H9 (cell line): ENCODE results near the gene ATXN7. TPM values are rescaled to one million over a fixed set of nuclear protein-coding genes. Genes with fewer than 3 reads are reported as not detected.

Experiments
- DNase-seq: peaks from one replicate; pipeline ENCODE4 v3.0.0-alpha.2; 2017
- H2AFZ ChIP-seq: one replicate; pipeline ENCODE4 v1.6.1; 2013; ENCODE audit warnings: mild to moderate bottlenecking, low read length, control low read depth, moderate library complexity
- H2AK5ac ChIP-seq: 2 replicates; pipeline ENCODE4 v1.6.1; 2013; ENCODE audit warnings: low read length, control low read depth, mixed read lengths; ENCODE audit not compliant: insufficient read length
- H2BK120ac ChIP-seq: one replicate; pipeline ENCODE4 v1.6.1; 2013; ENCODE audit warnings: low read depth, mild to moderate bottlenecking, low read length, control low read depth, inconsistent platforms; ENCODE audit not compliant: poor library complexity, severe bottlenecking
- H2BK12ac ChIP-seq: 2 replicates; pipeline ENCODE4 v1.6.1; 2013; ENCODE audit warnings: low read length, control low read depth, mixed read lengths, low read depth; ENCODE audit not compliant: insufficient read length
- H2BK15ac ChIP-seq: 2 replicates; pipeline ENCODE4 v1.6.1; 2013; ENCODE audit warnings: low read depth, low read length, control low read depth
- H2BK20ac ChIP-seq: one replicate; pipeline ENCODE4 v1.6.1; 2013; ENCODE audit warnings: low read depth, mild to moderate bottlenecking, low read length, control low read depth, inconsistent platforms; ENCODE audit not compliant: poor library complexity, severe bottlenecking
- H2BK5ac ChIP-seq: 2 replicates; pipeline ENCODE4 v1.6.1; 2013; ENCODE audit warnings: low read length, control low read depth, mixed read lengths; ENCODE audit not compliant: insufficient read length
- H3K14ac ChIP-seq: 2 replicates; pipeline ENCODE4 v1.6.1; 2013; ENCODE audit warnings: low read length, control low read depth; ENCODE audit not compliant: insufficient read depth
- H3K18ac ChIP-seq: 2 replicates; pipeline ENCODE4 v1.6.1; 2013; ENCODE audit warnings: low read depth, mild to moderate bottlenecking, mixed read lengths, low read length, control low read depth; ENCODE audit not compliant: insufficient read length
- H3K23ac ChIP-seq: 2 replicates; pipeline ENCODE4 v1.6.1; 2013; ENCODE audit warnings: low read length, control low read depth, mixed read lengths, low read depth; ENCODE audit not compliant: insufficient read length
- H3K23me2 ChIP-seq: 2 replicates; pipeline ENCODE4 v1.6.1; 2013; ENCODE audit warnings: low read depth, mild to moderate bottlenecking, mixed read lengths, low read length, control low read depth; ENCODE audit not compliant: insufficient read length, poor library complexity, severe bottlenecking
- H3K27ac ChIP-seq: 2 replicates; pipeline ENCODE4 v1.5.1; 2013; ENCODE audit warnings: low read length, control low read depth, mixed read lengths, low read depth; ENCODE audit not compliant: insufficient read length
- H3K27me3 ChIP-seq: 2 replicates; pipeline ENCODE4 v1.6.1; 2013; ENCODE audit warnings: low read length, control low read depth, inconsistent platforms; ENCODE audit not compliant: insufficient read depth
- H3K4ac ChIP-seq: 2 replicates; pipeline ENCODE4 v1.6.1; 2013; ENCODE audit warnings: low read depth, mild to moderate bottlenecking, control low read depth, inconsistent platforms, low read length, moderate library complexity
- H3K4me1 ChIP-seq: 2 replicates; pipeline ENCODE4 v1.6.1; 2013; ENCODE audit warnings: low read length, control low read depth, inconsistent platforms; ENCODE audit not compliant: insufficient read depth
- H3K4me2 ChIP-seq: 2 replicates; pipeline ENCODE4 v1.6.1; 2013; ENCODE audit warnings: low read length, control low read depth, mixed read lengths; ENCODE audit not compliant: insufficient read length, insufficient read depth
- H3K56ac ChIP-seq: 2 replicates; pipeline ENCODE4 v1.6.1; 2013; ENCODE audit warnings: low read depth, mild to moderate bottlenecking, mixed read lengths, low read length, control low read depth; ENCODE audit not compliant: insufficient read length
- H3K79me1 ChIP-seq: 2 replicates; pipeline ENCODE4 v1.6.1; 2013; ENCODE audit warnings: low read depth, mild to moderate bottlenecking, moderate library complexity, low read length, control low read depth, inconsistent platforms; ENCODE audit not compliant: insufficient read depth, poor library complexity, severe bottlenecking
- H3K79me2 ChIP-seq: 2 replicates; pipeline ENCODE4 v1.6.1; 2013; ENCODE audit warnings: low read length, control low read depth, inconsistent platforms; ENCODE audit not compliant: insufficient read depth
- H3K9ac ChIP-seq: 2 replicates; pipeline ENCODE4 v1.6.1; 2013; ENCODE audit warnings: low read length, control low read depth, mixed read lengths; ENCODE audit not compliant: insufficient read length; ENCODE audit errors: extremely low read depth
- H3K9me3 ChIP-seq: one replicate; pipeline ENCODE4 v1.6.1; 2013; ENCODE audit warnings: low read depth, low read length, inconsistent platforms; ENCODE audit not compliant: control insufficient read depth
- H3T11ph ChIP-seq: one replicate; pipeline ENCODE4 v1.6.1; 2013; ENCODE audit warnings: mild to moderate bottlenecking, low read length, control low read depth, inconsistent platforms
- H4K20me1 ChIP-seq: one replicate; pipeline ENCODE4 v1.6.1; 2013; ENCODE audit not compliant: control insufficient read depth, insufficient read length, insufficient read depth
- H4K5ac ChIP-seq: 2 replicates; pipeline ENCODE4 v1.6.1; 2013; ENCODE audit warnings: low read depth, mild to moderate bottlenecking, mixed read lengths, low read length, control low read depth; ENCODE audit not compliant: insufficient read length
- H4K8ac ChIP-seq: replicated peaks from 2 replicates; pipeline ENCODE4 v1.6.1; 2013; ENCODE audit warnings: low read length, control low read depth, mixed read lengths, low read depth; ENCODE audit not compliant: insufficient read length
- H4K91ac ChIP-seq: 2 replicates; pipeline ENCODE4 v1.6.1; 2013; ENCODE audit warnings: low read depth, mild to moderate bottlenecking, moderate library complexity, mixed read lengths, low read length, control low read depth; ENCODE audit not compliant: insufficient read length
- H3K27ac Mint-ChIP-seq, 3 experiments: 2 replicates in 2 of 3; 3 replicates in 1 of 3; pipeline ENCODE4 v1.8.0; 2020 to 2021; ENCODE audit warnings: mixed read lengths in 3 of 3, mild to moderate bottlenecking in 1 of 3, moderate library complexity in 1 of 3
- H3K27me3 Mint-ChIP-seq: 2 replicates; pipeline ENCODE4 v1.8.0; 2021; ENCODE audit warnings: low read depth, mild to moderate bottlenecking, moderate library complexity, mixed read lengths
- H3K36me3 Mint-ChIP-seq, 3 experiments: 2 replicates in 2 of 3; 3 replicates in 1 of 3; pipeline ENCODE4 v1.8.0; 2020 to 2021; ENCODE audit warnings: low read depth in 3 of 3, mixed read lengths in 3 of 3; ENCODE audit not compliant: insufficient read depth in 1 of 3
- H3K4me1 Mint-ChIP-seq, 2 experiments: 2 replicates each; pipeline ENCODE4 v1.8.0; 2020; ENCODE audit warnings: mixed read lengths in 2 of 2
- H3K4me3 Mint-ChIP-seq, 2 experiments: 2 replicates in 1 of 2; 3 replicates in 1 of 2; pipeline ENCODE4 v1.8.0; 2020 to 2021; ENCODE audit warnings: mild to moderate bottlenecking in 2 of 2, mixed read lengths in 2 of 2, moderate library complexity in 1 of 2
- H3K9me3 Mint-ChIP-seq, 2 experiments: 2 replicates in 1 of 2; 3 replicates in 1 of 2; pipeline ENCODE4 v1.8.0; 2020; ENCODE audit warnings: mild to moderate bottlenecking in 2 of 2, mixed read lengths in 2 of 2, moderate library complexity in 1 of 2
- WGBS: extraction: QIAGEN DNeasy Blood & Tissue Kit; methylation state at CpG from one replicate; pipeline ENCODE4 v1.1.7; 2013; ENCODE audit warnings: missing lambda C conversion rate, low lambda C conversion rate, mixed read lengths; ENCODE audit not compliant: insufficient read length; ENCODE audit errors: extremely low coverage; 5-methylcytosine and 5-hydroxymethylcytosine counted together
- total RNA-seq: library from RNA; stranded (reverse); gene quantifications from 2 replicates; pipeline ENCODE4 v1.2.1, GENCODE V29; 2021
- TF ChIP-seq, protein P1 (sequence below): fragments of 200-600 bp; sonication (generic); conservative IDR thresholded peaks from 3 replicates; pipeline ENCODE4 v1.8.0; 2021; ENCODE audit warnings: antibody characterized with exemption, mild to moderate bottlenecking

Gene ATXN7
- total RNA-seq, 1 experiment from 2014 or later: 21.5 TPM

DNA sequence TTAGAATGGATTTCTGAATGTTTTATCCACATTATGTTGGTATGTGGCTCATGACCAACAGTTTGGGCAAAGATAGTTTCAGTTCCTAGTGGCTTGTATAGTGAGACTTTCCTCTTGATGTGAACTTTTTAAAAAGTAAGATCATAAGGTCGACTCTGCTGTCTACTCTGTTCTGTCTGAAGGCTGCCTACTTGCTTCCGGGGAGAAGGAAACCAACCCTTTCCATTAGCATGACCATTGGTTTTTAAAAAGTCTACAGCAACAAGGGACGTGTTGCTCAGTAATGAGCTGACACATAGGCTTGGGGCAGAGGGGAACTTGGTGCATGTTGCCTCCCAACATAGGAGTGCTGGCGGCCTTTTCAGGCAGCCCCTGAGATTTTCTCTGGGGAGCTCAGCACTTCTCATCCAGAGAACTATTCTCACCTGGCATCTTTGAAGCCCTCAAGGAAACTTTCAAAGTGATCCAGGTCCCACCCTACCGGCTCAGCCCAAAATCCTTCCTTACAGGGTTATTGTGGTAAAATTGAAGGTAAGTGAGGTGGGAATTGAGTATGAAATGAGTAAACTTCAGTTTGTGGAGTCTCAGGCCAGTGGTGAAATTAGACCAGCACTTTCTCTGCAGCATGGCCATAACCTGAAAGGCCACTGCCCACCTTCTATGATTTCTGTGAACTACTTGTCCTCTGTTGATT lies 129.0 kb downstream of the ATXN7 start:
- Histone ChIP-seq H3K79me2 (no peaks in the 10 kb centered on the region), H4K20me1 (no peaks in the 10 kb centered on the region), H3K18ac (no peak overlapping the region), H4K91ac (no peak overlapping the region), H4K8ac (no peak overlapping the region), H2AK5ac (no peak overlapping the region), H2BK5ac (no peak overlapping the region), H2BK15ac (no peak overlapping the region), H3K79me1 (no peaks in the 10 kb centered on the region), H3K23ac (no peak overlapping the region), H4K5ac (no peak overlapping the region), H3K9ac (no peak overlapping the region), H3K4me1 (no peaks in the 10 kb centered on the region), H3K4ac (no peak overlapping the region), H2AFZ (no peak overlapping the region), H3K4me2 (no peak overlapping the region), H2BK12ac (no peak overlapping the region), H3K9me3 (no peaks in the 10 kb centered on the region), H3K27me3 (no peaks in the 10 kb centered on the region), H2BK120ac (no peak overlapping the region), H3K27ac (no peak overlapping the region), H3T11ph (no peak overlapping the region), H3K56ac (no peak overlapping the region), H2BK20ac (no peak overlapping the region), H3K14ac (no peak overlapping the region), H3K23me2 (no peaks in the 10 kb centered on the region)
- TF ChIP-seq, protein P1, sequence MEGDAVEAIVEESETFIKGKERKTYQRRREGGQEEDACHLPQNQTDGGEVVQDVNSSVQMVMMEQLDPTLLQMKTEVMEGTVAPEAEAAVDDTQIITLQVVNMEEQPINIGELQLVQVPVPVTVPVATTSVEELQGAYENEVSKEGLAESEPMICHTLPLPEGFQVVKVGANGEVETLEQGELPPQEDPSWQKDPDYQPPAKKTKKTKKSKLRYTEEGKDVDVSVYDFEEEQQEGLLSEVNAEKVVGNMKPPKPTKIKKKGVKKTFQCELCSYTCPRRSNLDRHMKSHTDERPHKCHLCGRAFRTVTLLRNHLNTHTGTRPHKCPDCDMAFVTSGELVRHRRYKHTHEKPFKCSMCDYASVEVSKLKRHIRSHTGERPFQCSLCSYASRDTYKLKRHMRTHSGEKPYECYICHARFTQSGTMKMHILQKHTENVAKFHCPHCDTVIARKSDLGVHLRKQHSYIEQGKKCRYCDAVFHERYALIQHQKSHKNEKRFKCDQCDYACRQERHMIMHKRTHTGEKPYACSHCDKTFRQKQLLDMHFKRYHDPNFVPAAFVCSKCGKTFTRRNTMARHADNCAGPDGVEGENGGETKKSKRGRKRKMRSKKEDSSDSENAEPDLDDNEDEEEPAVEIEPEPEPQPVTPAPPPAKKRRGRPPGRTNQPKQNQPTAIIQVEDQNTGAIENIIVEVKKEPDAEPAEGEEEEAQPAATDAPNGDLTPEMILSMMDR: no peak
- Mint-ChIP-seq H3K27ac (peak overlapping the region in 2 of 3 experiments; percentile 30 to 51; a peak in 2 of 7 replicates), H3K36me3 (peaks cover 14 to 57% (median 36%) of the 10 kb centered on the region in 3 experiments; a peak in 6 of 7 replicates), H3K4me1 (peaks cover 4 to 6% of the 10 kb centered on the region in 2 experiments; a peak in 2 of 4 replicates), H3K27me3 (no peaks in the 10 kb centered on the region), H3K4me3 (no peak overlapping the region), H3K9me3 (no peaks in the 10 kb centered on the region)
- no peak for DNase-seq
- WGBS: no CpG with 5 or more reads among the region's 5 CpGs
